Endothelial cell of umbilical vein (primary cell): Measurements from ENCODE around the gene LAMC1. TPM values are rescaled to one million over a fixed set of nuclear protein-coding genes. Genes with fewer than 3 reads are reported as not detected.
A peak's percentile ranks its signal among the peaks of the same experiment; 100 is the strongest.

Source experiments
- BruUV-seq: library from RNA; stranded (reverse); fragments of 400-500 nt; replicated peaks from 2 replicates; lab custom pipeline; 2021; lab: Mats Ljungman, UMichigan
- CTCF ChIA-PET: fragments of 300-600, 350-600 bp; sonication (Branson Sonifier 250); formaldehyde crosslinking; loops from one replicate; lab custom pipeline; 2021; ENCODE audit warnings: antibody characterized with exemption, inconsistent platforms; lab: Charles Lee
- POLR2A ChIA-PET: fragments of 300-600, 350-600 bp; sonication (Branson Sonifier 250); formaldehyde crosslinking; loops from one replicate; lab custom pipeline; 2021; ENCODE audit warnings: antibody characterized with exemption, inconsistent platforms; lab: Charles Lee
- DNase-seq: peaks from one replicate; pipeline ENCODE4 v3.0.0-alpha.2; 2011; ENCODE audit warnings: low read depth, low spot score
- FAIRE-seq: peaks from 2 replicates; lab custom pipeline; 2011; peaks lifted over from hg19 to GRCh38; lab: Jason Lieb, UNC
- H2AFZ ChIP-seq: 2 replicates; pipeline ENCODE4 v1.6.0; 2012; ENCODE audit warnings: low read depth, low read length, control low read depth, inconsistent platforms
- H3K27ac ChIP-seq: 2 replicates; pipeline ENCODE4 v1.5.1; 2011; ENCODE audit warnings: low read depth, mild to moderate bottlenecking, control low read depth, low read length, moderate library complexity; ENCODE audit not compliant: insufficient read depth
- H3K27me3 ChIP-seq, 2 experiments: 2 replicates each; pipeline versions ENCODE4 v1.6.0 to v1.6.1; 2011; ENCODE audit warnings: low read length in 2 of 2, mixed read lengths in 1 of 2; ENCODE audit not compliant: control insufficient read depth in 2 of 2, insufficient read depth in 2 of 2
- H3K36me3 ChIP-seq, 2 experiments: 2 replicates in 1 of 2; 3 replicates in 1 of 2; pipeline ENCODE4 v1.5.1; 2011; ENCODE audit warnings: low read length in 2 of 2, mild to moderate bottlenecking in 1 of 2, moderate library complexity in 1 of 2; ENCODE audit not compliant: control insufficient read depth in 2 of 2, insufficient read depth in 2 of 2; ENCODE audit errors: extremely low read depth in 1 of 2
- H3K4me1 ChIP-seq: 3 replicates; pipeline ENCODE4 v1.5.1; 2011; ENCODE audit warnings: mild to moderate bottlenecking, low read length; ENCODE audit not compliant: control insufficient read depth, insufficient read depth; ENCODE audit errors: extremely low read depth
- H3K4me2 ChIP-seq: 2 replicates; pipeline ENCODE4 v1.6.1; 2011; ENCODE audit warnings: low read length, control low read depth, mixed read lengths; ENCODE audit not compliant: insufficient read depth
- H3K4me3 ChIP-seq, 3 experiments: fragments of 200-600 bp in 1 of 3; sonication (generic), shearing (Covaris generic) in 1 of 3; replicated peaks in 1 of 3; 2 replicates each; pipeline ENCODE4 v1.5.1; 2011 to 2016; ENCODE audit warnings: control low read depth in 3 of 3, low read length in 3 of 3, mild to moderate bottlenecking in 2 of 3, inconsistent platforms in 1 of 3, low read depth in 1 of 3, moderate library complexity in 1 of 3; ENCODE audit not compliant: insufficient read depth in 1 of 3
- H3K79me2 ChIP-seq: 2 replicates; pipeline ENCODE4 v1.6.0; 2012; ENCODE audit warnings: low read length, inconsistent platforms; ENCODE audit not compliant: control insufficient read depth, insufficient read depth
- H3K9ac ChIP-seq: replicated peaks from 2 replicates; pipeline ENCODE3; 2011; ENCODE audit warnings: low read length, control low read depth; ENCODE audit not compliant: insufficient read depth; ENCODE audit errors: extremely low read depth
- H3K9me1 ChIP-seq: replicated peaks from 3 replicates; pipeline ENCODE4 v1.6.0; 2011; ENCODE audit warnings: mild to moderate bottlenecking, low read length; ENCODE audit not compliant: control insufficient read depth, insufficient read depth; ENCODE audit errors: extremely low read depth
- H3K9me3 ChIP-seq: replicated peaks from 2 replicates; pipeline ENCODE4 v1.5.1; 2012; ENCODE audit warnings: low read length, inconsistent platforms; ENCODE audit not compliant: control insufficient read depth, insufficient read depth
- H4K20me1 ChIP-seq: replicated peaks from 2 replicates; pipeline ENCODE3; 2011; ENCODE audit warnings: mild to moderate bottlenecking, low read length; ENCODE audit not compliant: control insufficient read depth, insufficient read depth; ENCODE audit errors: extremely low read depth
- CTCF ChIP-seq, 2 donors: IDR thresholded peaks; 1 replicate in 1 of 2; 2 replicates in 1 of 2; pipeline ENCODE4 v1.5.1; 2011; ENCODE audit warnings: low read length in 2 of 2, mild to moderate bottlenecking in 2 of 2, moderate library complexity in 2 of 2, control low read depth in 1 of 2, inconsistent platforms in 1 of 2, low read depth in 1 of 2; ENCODE audit not compliant: insufficient read depth in 1 of 2; ENCODE audit errors: extremely low read depth in 1 of 2
- EZH2 ChIP-seq: IDR thresholded peaks from 2 replicates; pipeline ENCODE4 v1.6.1; 2012; ENCODE audit warnings: borderline replicate concordance, low read depth, mild to moderate bottlenecking, moderate library complexity, low read length, inconsistent platforms; ENCODE audit not compliant: severe bottlenecking
- FOS ChIP-seq: IDR thresholded peaks from 2 replicates; pipeline ENCODE4 v1.6.1; 2011; ENCODE audit warnings: mild to moderate bottlenecking, low read length, moderate library complexity, borderline replicate concordance; ENCODE audit not compliant: insufficient read depth
- GATA2 ChIP-seq: IDR thresholded peaks from 2 replicates; pipeline ENCODE4 v1.7.0; 2011; ENCODE audit warnings: low read depth, mild to moderate bottlenecking, moderate library complexity, mixed read lengths, low read length; ENCODE audit not compliant: insufficient read length, insufficient read depth
- MAX ChIP-seq: IDR thresholded peaks from 2 replicates; pipeline ENCODE4 v1.6.1; 2011; ENCODE audit not compliant: insufficient read depth, insufficient read length
- MYC ChIP-seq: IDR thresholded peaks from one replicate; pipeline ENCODE4 v1.6.1; 2011; ENCODE audit warnings: mild to moderate bottlenecking, low read depth, low read length
- POLR2A ChIP-seq: IDR thresholded peaks from 2 replicates; pipeline ENCODE4 v1.6.1; 2012; ENCODE audit warnings: low read depth, mild to moderate bottlenecking, control low read depth, low read length
- dilution Hi-C: fragments of 300-500 bp; cut with MboI; formaldehyde crosslinking; loops from one replicate; pipeline ENCODE4 v1.15.0; 2019; ENCODE audit warnings: low sequenced_read_pairs; ENCODE audit not compliant: extremely low pct_ligation_motif_present
- intact Hi-C: fragments of 100-400 bp; cut with micrococcal nuclease; formaldehyde crosslinking; loops from one replicate; pipeline ENCODE4 v1.10.0; 2022
- polyA plus RNA-seq, 4 experiments: library from polyadenylated mRNA; depleted of rRNA in 3 of 4; stranded (reverse) in 3 of 4; unstranded in 1 of 4; fragments of >200 nt; gene quantifications; 2 replicates each; pipeline versions ENCODE4 v1.2.1 to v1.2.3, GENCODE V29; 2011 to 2012; ENCODE audit warnings: missing spikeins in 1 of 4
- total RNA-seq: library from RNA; stranded (reverse); gene quantifications from 2 replicates; pipeline ENCODE4 v1.2.3, GENCODE V29; 2021

The LAMC1 gene
- total and polyA plus RNA-seq, 2 donors (not counting 3 experiments of a cell fraction or from before 2014, with no cell fraction given) = 92.5 to 216 TPM

- no peak overlapping the region for H3K27ac ChIP-seq
- H3K4me2 ChIP-seq = no peak overlapping the region
- H4K20me1 ChIP-seq = no peaks in the 10 kb centered on the region
- DNase-seq (peak; percentile 35), FAIRE-seq (peak; percentile 63)
- H3K79me2 ChIP-seq = no peaks in the 10 kb centered on the region
- H2AFZ ChIP-seq = no peak overlapping the region
- no peak overlapping the region for H3K9ac ChIP-seq
- dilution Hi-C loops (no loop called here), intact Hi-C loops (no loop called here)
- TF ChIP-seq POLR2A (no peak), EZH2 (no peak), MYC (no peak), MAX (no peak), CTCF (IDR thresholded peaks at IDR 0.05; ENCODE audit: extremely low read depth in 1 of 2, insufficient read depth in 1 of 2, low read depth in 1 of 2, low read length in 2 of 2) (no peak), GATA2 (no peak), FOS (no peak)
- H3K9me1 ChIP-seq = no peaks in the 10 kb centered on the region
- POLR2A ChIA-PET = no interaction called here
- H3K36me3 ChIP-seq = no peaks in the 10 kb centered on the region
- no TSS peak for BruUV-seq
- no peaks in the 10 kb centered on the region for H3K27me3 ChIP-seq
- H3K9me3 ChIP-seq = no peaks in the 10 kb centered on the region
- CTCF ChIA-PET = interaction anchor here (1.1 to 1.5 kb wide), 3 partner anchors 12 to 36 kb away, joined by 3 to 4 read pairs (median 4); no protein-coding TSS in a partner anchor
- H3K4me1 ChIP-seq = peaks cover 12% of the 10 kb centered on the region
- H3K4me3 ChIP-seq = no peak overlapping the region
Observed at GRCh38 chr1:183191833-183192232, 168.6 kb downstream of the LAMC1 start.
